HG02938 (cell line): ENCODE data around the gene PTPN5.
A peak's percentile ranks its signal among the peaks of the same experiment; 100 is the strongest.

Experiments
- ATAC-seq: cut with Tn5 transposase; IDR thresholded peaks from one replicate; pipeline ENCODE4 v1.9.1; 2021; ENCODE audit warnings: mild to moderate bottlenecking, moderate library complexity; ENCODE audit not compliant: unreplicated experiment

Gene PTPN5

GRCh38 chr11:18713646-18714442 is 77.8 kb downstream of the PTPN5 start:
- ATAC-seq: no peak

GRCh38 chr11:18710545-18710944 is 81.1 kb downstream of the PTPN5 start:
- ATAC-seq: no peak

DNA sequence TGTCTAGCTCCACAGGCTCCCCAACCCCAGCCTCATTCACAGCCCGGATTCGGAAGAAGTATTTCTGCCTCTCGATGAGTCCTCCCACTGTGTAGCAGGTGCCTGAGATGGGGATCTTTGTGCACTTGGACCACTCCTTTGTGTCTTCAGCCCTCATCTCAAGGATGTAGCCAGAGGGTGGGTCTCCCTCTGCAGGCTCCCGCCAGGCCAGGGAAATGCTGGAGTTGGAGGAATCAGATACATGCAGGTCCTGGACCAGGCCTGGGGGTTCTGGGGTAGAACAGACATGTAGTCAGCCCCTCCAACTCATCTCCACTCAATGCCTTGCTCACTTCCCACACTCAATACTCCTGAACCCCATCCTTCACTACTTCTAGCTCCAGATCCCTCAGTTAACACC is 82.2 kb downstream of the PTPN5 start:
- no peak for ATAC-seq

DNA sequence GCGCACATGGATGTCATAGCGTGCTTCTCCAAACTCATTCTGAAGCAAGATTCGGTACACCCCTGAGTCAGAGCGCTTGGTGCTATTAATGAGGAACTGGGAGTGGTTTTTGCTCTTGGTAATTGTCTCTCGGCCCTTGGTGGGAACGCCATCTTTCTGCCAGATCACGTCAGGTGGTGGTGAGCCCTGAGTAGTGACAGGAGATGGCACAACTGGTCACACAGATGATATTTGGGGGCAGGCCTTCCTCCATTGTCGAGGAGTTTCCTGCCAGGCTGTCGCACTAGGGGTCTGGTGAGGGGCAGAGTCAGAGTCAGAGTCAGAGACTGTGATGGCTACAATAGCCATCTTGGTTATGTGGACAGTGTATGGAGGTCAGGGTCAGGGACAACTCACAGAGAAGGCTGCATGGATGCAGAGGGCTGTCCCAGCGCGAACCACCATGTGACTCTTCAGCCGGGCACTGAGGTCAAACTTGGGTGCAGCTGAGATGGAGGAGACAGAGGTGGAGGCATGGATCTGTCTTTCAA is 83.7 kb downstream of the PTPN5 start:
- no peak for ATAC-seq

DNA sequence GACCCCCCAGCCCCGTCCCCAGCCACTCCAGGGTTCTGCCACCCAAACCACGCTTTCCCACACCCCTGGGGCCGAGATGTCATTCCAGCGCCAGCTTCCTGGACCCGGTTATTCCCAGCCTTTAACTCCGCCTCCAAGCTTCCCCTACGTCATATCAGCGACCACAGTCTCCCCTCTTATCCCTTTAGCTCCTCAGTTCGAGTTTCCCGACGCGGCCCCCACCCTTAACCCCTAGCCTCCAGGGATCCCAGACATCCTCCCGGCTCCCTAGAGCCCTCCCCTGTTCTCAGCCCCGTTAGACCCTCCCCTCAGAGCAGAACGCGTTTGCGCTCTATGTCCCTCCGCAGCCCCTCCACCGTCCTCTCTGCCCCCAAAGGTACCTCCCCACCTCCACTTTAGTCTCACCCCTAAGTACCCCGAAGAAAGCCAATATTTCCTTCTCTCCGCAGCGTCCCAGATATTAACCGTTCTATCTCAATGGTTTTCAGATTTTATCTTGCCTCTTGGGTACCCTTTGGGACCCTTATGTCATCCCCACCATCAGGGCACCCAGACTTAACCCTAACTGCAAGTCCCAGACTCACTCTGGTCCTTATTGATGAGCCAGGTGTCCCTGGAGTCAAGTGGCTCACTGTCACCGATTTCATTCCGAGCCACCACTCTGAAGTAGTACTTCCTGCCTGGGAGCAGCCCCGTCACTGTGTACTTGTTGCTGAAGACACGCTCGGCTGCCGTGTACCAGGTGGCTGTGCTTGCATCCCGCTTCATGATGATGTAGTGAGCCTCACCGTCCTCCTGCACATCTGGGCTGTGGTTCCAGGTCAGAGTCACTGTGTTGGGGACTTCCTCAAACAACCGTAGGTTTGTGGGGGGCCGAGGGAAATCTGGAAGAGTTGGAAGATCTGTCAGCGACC is 85.0 kb downstream of the PTPN5 start:
- peak; percentile 63 for ATAC-seq

GRCh38 chr11:18705651-18706281 is 85.8 kb downstream of the PTPN5 start:
- no peak for ATAC-seq

- ATAC-seq: no peak
Measured at GRCh38 chr11:18704698-18705097, 86.9 kb downstream of the PTPN5 start.

DNA sequence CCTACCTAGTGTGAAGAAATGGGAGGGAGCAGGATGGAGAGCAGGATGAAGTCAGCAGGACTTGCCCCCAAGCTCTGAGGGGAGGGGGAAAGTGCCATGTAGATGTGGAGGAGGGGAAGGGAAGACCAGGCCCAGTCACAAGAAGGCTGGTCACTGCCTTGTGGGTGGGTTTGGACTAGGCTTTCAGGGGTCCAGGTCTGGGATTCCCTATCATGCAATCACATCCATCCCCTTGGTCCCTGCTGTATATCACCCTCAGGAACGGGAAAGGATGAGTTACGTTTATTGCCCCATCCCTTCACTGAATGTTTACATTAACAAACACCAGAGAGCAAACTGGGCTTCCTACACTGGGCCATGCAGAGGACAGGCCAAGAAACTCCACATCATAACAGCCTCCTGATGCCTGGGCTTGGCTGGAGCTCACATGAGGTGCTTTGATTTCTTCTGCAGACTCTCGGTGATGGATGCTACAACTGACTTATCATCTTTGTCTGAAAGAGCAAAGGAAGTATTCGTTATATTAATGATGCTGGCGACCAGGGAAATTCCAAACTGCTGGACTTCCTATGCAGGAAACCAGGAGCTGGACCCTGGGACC is 87.5 kb downstream of the PTPN5 start:
- no peak for ATAC-seq

DNA sequence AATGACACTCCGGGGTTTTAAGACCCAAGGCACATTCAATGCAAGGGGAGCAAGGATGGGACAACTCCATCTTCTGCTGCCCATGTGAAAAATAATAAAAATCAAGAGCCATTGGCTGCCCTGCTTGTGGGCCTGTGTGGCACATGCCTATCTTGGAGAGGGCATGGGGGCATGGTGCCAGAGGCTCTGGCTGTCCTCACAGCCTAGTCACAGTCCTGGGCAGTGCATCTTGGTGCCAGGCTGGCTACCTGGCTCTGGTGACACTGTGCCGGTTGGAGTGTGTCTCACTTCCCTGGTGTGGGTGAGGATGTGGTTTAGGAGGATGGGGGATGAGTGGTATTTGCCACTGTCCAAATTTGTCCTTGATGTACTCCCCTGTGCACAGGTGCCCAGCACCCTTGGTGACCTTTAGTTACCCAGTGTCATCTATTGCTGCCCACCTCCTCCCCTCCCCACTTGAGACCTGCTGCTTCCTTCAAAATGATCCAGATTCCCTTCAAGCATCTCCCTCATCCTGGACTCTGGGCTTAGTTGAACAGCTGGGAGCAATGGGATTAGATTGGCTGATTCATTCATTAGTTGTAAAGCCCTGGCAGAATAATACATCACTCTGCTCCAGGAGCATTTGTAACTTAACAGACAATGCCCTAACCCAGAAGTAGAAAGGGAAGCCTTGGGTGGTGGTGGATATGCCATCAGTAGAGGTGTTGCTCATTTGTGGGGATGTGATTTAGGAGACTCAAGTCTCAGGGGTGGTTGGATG is 88.4 kb downstream of the PTPN5 start:
- no peak for ATAC-seq

DNA sequence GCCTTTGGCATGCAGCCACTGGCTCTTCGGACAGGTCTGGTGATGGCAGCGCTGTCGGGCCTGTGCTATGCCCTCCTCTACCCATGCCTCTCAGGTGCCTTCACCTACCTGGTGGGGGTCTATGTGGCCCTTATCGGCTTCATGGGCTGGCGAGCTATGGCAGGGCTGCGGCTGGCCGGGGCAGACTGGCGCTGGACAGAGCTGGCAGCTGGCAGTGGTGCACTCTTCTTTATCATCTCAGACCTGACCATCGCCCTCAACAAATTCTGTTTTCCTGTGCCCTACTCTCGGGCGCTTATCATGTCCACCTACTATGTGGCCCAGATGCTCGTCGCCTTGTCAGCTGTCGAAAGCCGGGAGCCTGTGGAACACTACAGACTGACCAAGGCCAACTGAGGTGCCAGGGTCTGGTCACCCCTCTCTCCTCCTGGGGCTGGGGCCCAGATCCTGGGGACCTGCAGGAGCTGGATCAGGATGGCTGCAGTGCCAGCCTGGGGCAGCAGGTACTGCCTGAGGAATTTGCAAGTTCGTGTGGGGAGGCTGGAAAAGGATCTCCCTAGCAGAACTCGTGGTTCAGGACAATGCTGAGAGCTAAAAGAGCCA is 89.9 kb downstream of the PTPN5 start:
- ATAC-seq: no peak

GRCh38 chr11:18700872-18701271 is 90.7 kb downstream of the PTPN5 start:
- no peak for ATAC-seq

- no peak for ATAC-seq
Measured at GRCh38 chr11:18700375-18700774, 91.2 kb downstream of the PTPN5 start.

DNA sequence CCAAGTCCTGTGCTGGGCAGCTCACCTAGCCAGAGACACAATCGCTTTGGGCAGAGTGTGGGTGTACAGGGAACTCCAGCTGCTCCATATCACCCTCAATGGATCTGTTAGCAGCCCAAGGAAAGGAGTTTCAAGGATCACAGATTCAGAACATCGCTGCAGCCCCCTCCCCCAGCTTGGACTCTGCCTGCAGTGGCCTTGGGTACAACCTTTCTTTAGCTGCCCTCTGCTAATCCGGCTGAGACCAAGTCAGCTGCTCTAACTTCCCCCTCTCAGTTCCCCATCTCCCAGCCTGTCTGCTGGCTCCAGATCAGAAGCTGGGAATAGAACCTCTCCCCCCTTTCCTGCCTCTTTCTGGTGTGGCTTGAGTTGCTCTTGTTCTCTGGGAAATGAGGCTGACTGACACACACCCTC is 91.7 kb downstream of the PTPN5 start:
- no peak for ATAC-seq

DNA sequence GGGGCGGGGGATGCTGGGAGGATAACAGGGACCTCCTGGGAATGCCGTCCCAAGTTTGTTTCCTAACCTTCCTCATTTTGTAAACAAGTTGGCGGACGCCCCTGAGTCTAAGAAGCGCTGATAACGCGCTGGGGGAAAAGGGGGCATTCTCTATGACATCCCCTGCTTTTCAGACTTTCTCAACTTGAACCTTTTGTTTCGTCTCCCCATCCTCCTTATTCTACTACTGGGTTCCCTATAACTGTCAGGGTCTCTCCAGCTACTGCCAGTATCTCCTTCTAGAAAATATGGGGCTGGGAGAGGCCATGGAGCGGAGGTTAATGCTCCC is 92.4 kb downstream of the PTPN5 start:
- no peak for ATAC-seq

GRCh38 chr11:18698341-18699268 is 93.0 kb downstream of the PTPN5 start, which contains the start of gene TMEM86A:
TMEM86A (plus strand) TSS chr11:18698779; CDS start chr11:18698887, 108 bp downstream.
- ATAC-seq: peak; percentile 78

GRCh38 chr11:18697576-18697975 is 94.0 kb downstream of the PTPN5 start:
- no peak for ATAC-seq

DNA sequence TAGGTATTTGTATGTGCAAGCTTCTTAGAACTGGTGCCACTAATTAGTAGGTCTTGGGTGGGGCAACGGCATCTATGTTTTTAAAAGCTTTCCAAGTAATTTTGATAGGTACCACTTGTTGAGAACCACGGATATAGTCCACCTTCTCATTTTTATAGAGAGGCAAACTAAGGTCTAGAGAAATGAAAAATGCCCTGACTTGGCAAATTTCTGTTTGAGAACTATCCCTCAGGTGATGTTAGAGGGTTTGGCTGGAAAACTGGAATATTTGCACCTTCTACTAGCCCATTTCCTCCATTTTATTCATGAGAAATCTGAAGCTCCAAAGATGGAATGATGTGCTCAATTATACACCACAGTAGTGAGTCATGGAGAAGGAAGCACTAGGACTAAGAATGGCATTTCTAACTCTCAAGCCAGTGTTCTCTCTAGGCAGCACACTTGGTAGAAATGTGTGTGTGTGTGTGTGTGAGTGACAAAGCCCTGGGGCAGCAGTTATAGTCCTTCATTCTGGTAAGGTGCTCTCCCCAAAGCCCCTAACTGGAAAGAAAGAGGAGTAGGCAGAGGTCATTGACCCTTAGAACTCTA is 94.9 kb downstream of the PTPN5 start:
- no peak for ATAC-seq
